Left ventricle myocardium inferior (tissue), 1 donor: Measurements from ENCODE around the gene ADAM15. TPM values are rescaled to one million over a fixed set of nuclear protein-coding genes. Genes with fewer than 3 reads are reported as not detected.
A peak's percentile ranks its signal among the peaks of the same experiment; 100 is the strongest.

ENCODE experiments used
- DNase-seq: peaks from one replicate; pipeline ENCODE4 v3.0.0-alpha.2; 2020
- H3K27ac ChIP-seq: fragments of 200-600 bp; replicated peaks from 2 replicates; pipeline ENCODE4 v1.8.0; 2021
- H3K27me3 ChIP-seq: fragments of 200-600 bp; 2 replicates; pipeline ENCODE4 v1.8.0; 2021; ENCODE audit warnings: low read depth
- H3K36me3 ChIP-seq: fragments of 200-600 bp; 2 replicates; pipeline ENCODE4 v1.8.0; 2021
- H3K4me1 ChIP-seq: fragments of 200-600 bp; 2 replicates; pipeline ENCODE4 v1.8.0; 2021
- H3K4me3 ChIP-seq: fragments of 200-600 bp; 2 replicates; pipeline ENCODE4 v1.8.0; 2021; ENCODE audit warnings: mild to moderate bottlenecking, moderate library complexity
- H3K9me3 ChIP-seq: fragments of 200-600 bp; replicated peaks from 2 replicates; pipeline ENCODE4 v1.8.0; 2021
- intact Hi-C: fragments of 100-400 bp; cut with micrococcal nuclease; formaldehyde crosslinking; loops from one replicate; pipeline ENCODE4 v1.11.0; 2022
- total RNA-seq: library from RNA; stranded (reverse); fragmentation: NEBNext Ultra II Directional; extraction: Animal tissue kit (Norgen Biotek cat#: 25700); gene quantifications from one replicate; pipeline ENCODE4 v1.2.1, GENCODE V29; 2021
- TF ChIP-seq, protein P1 (sequence below): fragments of 200-600 bp; IDR thresholded peaks from 2 replicates; pipeline ENCODE4 v1.8.0; 2021; ENCODE audit warnings: antibody characterized with exemption, mild to moderate bottlenecking, borderline replicate concordance
- donor health status: DM: no; HTN: yes; CAD: no; lungs with severe emphysema.

ADAM15 gene
- total RNA-seq, 1 donor from 2014 or later: 82.1 TPM

DNA sequence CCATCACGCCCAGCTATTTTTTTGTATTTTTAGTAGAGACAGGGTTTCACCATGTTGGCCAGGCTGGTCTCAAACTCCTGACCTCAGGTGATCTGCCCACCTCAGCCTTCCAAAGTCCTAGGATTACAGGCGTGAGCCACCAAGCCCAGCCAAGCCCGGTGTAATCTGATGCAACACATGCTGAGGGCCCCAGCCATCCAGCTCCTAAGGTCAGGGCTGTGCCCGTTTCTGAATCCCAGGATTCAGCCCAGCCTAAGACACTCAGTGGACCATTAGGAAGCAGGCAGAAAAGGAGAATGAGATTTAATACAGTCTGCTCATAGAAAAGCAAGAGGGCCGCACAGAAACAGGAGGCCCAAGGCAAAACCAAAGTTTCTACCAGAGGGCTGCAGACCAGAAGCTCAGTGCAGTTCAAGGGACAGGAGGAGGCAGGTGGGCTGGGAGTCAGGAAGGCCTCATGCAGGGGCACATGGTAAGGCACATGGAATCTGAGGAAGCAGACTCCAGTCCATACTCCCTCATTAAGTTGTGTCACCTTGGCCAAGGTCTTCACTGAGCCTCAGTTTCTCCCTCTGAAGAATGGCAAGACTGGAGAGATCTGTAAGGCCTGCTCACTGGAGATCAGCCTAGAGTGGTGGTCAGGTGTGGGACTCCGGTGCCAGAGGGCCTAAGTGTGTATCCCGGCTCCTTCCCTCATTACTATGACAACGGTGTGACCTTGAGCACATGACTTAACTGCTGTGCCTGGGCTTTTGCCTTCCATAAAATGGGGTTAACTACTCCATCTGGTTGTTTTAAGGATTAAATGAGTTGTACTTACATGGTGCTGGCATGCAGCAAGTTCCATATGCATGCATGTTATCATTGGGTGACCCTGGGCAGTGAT is 2.4 kb upstream of the ADAM15 start:
- TF ChIP-seq, protein P1, sequence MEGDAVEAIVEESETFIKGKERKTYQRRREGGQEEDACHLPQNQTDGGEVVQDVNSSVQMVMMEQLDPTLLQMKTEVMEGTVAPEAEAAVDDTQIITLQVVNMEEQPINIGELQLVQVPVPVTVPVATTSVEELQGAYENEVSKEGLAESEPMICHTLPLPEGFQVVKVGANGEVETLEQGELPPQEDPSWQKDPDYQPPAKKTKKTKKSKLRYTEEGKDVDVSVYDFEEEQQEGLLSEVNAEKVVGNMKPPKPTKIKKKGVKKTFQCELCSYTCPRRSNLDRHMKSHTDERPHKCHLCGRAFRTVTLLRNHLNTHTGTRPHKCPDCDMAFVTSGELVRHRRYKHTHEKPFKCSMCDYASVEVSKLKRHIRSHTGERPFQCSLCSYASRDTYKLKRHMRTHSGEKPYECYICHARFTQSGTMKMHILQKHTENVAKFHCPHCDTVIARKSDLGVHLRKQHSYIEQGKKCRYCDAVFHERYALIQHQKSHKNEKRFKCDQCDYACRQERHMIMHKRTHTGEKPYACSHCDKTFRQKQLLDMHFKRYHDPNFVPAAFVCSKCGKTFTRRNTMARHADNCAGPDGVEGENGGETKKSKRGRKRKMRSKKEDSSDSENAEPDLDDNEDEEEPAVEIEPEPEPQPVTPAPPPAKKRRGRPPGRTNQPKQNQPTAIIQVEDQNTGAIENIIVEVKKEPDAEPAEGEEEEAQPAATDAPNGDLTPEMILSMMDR: no peak
- peaks cover 6% of the 10 kb centered on the region for H3K36me3 ChIP-seq
- no peak overlapping the region for H3K27ac ChIP-seq
- no peak overlapping the region for H3K4me3 ChIP-seq
- no peak for DNase-seq
- peaks cover 54% of the 10 kb centered on the region for H3K4me1 ChIP-seq
- no peaks in the 10 kb centered on the region for H3K27me3 ChIP-seq
- H3K9me3 ChIP-seq: no peaks in the 10 kb centered on the region
- intact Hi-C loops: no loop called here

GRCh38 chr1:155049651-155050559 is 1.2 kb upstream of the ADAM15 start:
- TF ChIP-seq, protein P1: no peak
- peaks cover 18% of the 10 kb centered on the region for H3K36me3 ChIP-seq
- DNase-seq: no peak
- H3K9me3 ChIP-seq: no peaks in the 10 kb centered on the region
- intact Hi-C loops: no loop called here
- no peaks in the 10 kb centered on the region for H3K27me3 ChIP-seq
- H3K4me1 ChIP-seq: peaks cover 61% of the 10 kb centered on the region
- H3K4me3 ChIP-seq: peak overlapping the region; percentile 80
- peak overlapping the region; percentile 98 for H3K27ac ChIP-seq

DNA sequence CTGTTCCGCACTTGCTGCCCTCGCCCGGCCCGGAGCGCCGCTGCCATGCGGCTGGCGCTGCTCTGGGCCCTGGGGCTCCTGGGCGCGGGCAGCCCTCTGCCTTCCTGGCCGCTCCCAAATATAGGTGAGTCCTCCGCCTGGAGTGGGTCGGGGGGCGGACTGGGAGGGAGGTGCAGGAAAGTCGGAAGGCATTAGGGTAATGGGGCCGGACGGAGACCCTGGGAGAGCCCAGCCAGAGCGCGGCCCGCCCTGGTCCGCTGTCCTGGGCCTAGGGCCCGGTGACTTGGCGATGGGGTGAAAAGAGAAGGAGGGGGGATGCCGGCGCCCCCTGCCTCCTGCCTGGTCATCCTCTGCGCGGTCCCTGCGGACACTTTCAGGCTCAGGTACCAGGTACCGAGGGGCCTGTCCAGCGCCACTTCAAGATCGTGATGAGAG is 243 bp downstream of the ADAM15 start:
- Histone ChIP-seq H3K4me3 (peak overlapping the region; percentile 80), H3K9me3 (no peaks in the 10 kb centered on the region), H3K27ac (peak overlapping the region; percentile 98), H3K36me3 (peaks cover 33% of the 10 kb centered on the region), H3K27me3 (no peaks in the 10 kb centered on the region), H3K4me1 (peaks cover 62% of the 10 kb centered on the region)
- DNase-seq: no peak
- intact Hi-C loops: no loop called here
- TF ChIP-seq, protein P1: no peak

DNA sequence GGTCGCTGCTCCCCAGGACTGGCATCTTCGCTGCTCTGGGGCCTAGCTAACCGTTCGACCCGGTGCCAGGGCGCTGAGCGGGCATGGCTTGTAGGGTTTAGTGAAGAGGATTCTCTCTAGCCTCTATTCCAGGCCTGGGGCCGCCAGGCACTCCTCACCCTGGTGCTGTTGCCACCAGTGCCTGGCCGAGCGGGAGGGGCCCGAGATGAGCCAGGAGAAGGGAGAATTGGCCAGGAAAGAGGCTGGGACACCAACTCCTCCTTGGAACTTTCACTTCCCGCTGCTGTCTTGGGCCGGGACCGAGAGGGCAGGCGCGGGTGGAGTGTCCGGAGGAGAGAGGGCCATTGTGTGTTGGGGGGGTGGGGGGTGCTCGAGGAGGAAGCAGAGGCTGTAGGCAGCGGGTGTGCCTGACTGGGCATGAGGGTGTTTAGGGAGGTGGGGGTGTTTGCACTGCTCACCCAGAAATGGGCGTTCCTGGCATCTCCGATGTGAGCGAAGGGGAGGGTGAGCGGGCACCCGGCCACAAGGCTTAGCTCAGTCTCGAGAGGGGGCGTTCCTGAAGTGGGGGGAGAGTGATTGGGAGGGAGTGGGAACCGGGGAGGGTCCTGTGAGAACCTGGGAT is 772 bp downstream of the ADAM15 start:
- Histone ChIP-seq H3K4me1 (peaks cover 62% of the 10 kb centered on the region), H3K4me3 (peak overlapping the region; percentile 80), H3K36me3 (peaks cover 38% of the 10 kb centered on the region), H3K27ac (peak overlapping the region; percentile 98), H3K9me3 (no peaks in the 10 kb centered on the region), H3K27me3 (no peaks in the 10 kb centered on the region)
- intact Hi-C loops: no loop called here
- peak; percentile 74 for DNase-seq
- TF ChIP-seq, protein P1: no peak
